Measurements from ENCODE around the gene ANXA5.
A peak's percentile ranks its signal among the peaks of the same experiment; 100 is the strongest.

The ANXA5 gene

DNA sequence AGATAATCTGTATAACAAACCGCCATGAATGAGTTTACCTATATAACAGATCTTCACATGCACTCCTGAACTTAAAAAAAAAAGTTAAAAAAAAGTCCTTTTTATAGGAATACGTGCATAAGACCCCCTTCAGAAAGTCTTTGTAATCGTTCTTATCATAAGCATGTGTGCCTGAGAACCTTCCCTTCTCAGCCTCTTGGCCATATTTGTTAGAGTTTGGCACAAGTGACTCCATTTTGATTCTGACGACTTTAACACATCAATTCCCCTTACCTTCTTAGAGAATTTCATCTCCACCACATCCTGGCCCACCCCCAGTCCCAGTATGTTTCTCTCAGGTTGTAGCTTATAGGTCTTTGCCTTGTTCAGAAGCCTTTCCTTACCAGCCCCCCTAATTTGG, 16.0 kb upstream of the ANXA5 start:
- TF ChIP-seq POLR2AphosphoS5 (IDR thresholded peaks at IDR 0.05; ENCODE audit: low read depth, low read length) = no peak
- TF ChIP-seq, protein P1, sequence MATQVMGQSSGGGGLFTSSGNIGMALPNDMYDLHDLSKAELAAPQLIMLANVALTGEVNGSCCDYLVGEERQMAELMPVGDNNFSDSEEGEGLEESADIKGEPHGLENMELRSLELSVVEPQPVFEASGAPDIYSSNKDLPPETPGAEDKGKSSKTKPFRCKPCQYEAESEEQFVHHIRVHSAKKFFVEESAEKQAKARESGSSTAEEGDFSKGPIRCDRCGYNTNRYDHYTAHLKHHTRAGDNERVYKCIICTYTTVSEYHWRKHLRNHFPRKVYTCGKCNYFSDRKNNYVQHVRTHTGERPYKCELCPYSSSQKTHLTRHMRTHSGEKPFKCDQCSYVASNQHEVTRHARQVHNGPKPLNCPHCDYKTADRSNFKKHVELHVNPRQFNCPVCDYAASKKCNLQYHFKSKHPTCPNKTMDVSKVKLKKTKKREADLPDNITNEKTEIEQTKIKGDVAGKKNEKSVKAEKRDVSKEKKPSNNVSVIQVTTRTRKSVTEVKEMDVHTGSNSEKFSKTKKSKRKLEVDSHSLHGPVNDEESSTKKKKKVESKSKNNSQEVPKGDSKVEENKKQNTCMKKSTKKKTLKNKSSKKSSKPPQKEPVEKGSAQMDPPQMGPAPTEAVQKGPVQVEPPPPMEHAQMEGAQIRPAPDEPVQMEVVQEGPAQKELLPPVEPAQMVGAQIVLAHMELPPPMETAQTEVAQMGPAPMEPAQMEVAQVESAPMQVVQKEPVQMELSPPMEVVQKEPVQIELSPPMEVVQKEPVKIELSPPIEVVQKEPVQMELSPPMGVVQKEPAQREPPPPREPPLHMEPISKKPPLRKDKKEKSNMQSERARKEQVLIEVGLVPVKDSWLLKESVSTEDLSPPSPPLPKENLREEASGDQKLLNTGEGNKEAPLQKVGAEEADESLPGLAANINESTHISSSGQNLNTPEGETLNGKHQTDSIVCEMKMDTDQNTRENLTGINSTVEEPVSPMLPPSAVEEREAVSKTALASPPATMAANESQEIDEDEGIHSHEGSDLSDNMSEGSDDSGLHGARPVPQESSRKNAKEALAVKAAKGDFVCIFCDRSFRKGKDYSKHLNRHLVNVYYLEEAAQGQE (IDR thresholded peaks at IDR 0.05; ENCODE audit: insufficient read depth in 1 of 2, low read depth in 2 of 2, low read length in 2 of 2) = no peak
- TF ChIP-seq FOXP2 (optimal IDR thresholded peaks at IDR 0.05; ENCODE audit: borderline replicate concordance, extremely low read depth, extremely low read length, insufficient read depth) = no peak
- TF ChIP-seq SIN3A (IDR thresholded peaks at IDR 0.05; ENCODE audit: borderline replicate concordance, insufficient read depth, low read length) = no peak
- no peak for TF ChIP-seq TAF1 (IDR thresholded peaks at IDR 0.05; ENCODE audit: borderline replicate concordance, insufficient read depth, low read length)

DNA sequence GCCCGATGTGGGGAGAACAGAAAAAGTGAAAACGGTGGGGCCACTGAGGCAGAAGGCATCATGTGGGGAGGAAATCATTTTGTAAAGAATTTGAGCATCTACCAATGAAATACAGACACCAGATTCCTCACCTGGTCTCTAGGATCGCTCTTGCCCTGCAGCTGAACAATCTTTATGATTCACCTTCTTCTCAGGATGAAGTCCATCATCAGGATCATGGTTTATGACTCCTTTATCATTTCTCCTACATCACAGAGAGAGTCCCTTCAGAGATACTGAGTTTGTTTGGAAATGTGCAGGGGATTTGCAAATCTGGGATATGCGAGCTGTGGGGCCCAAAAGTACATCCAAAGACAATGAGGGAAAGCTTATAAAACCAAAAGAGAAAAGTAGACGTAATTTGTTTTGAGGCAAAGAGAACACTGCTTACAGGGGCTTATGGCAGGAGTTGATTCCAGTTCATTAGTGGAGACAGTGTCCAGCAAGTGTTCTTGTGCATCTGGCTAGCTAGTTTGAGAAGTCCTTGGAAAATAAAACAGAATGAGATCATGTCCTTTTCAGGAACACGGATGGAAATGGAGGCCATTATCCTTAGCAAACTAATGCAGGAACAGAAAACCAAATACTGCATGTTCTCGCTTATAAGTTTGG, 15.3 kb upstream of the ANXA5 start:
- TF ChIP-seq FOXP2 (optimal IDR thresholded peaks at IDR 0.05; ENCODE audit: borderline replicate concordance, extremely low read depth, extremely low read length, insufficient read depth) (no peak), POLR2AphosphoS5 (IDR thresholded peaks at IDR 0.05; ENCODE audit: low read depth, low read length) (no peak), TAF1 (IDR thresholded peaks at IDR 0.05; ENCODE audit: borderline replicate concordance, insufficient read depth, low read length) (no peak), SIN3A (IDR thresholded peaks at IDR 0.05; ENCODE audit: borderline replicate concordance, insufficient read depth, low read length) (no peak)
- TF ChIP-seq, protein P1 (IDR thresholded peaks at IDR 0.05; ENCODE audit: insufficient read depth in 1 of 2, low read depth in 2 of 2, low read length in 2 of 2) = no peak

DNA sequence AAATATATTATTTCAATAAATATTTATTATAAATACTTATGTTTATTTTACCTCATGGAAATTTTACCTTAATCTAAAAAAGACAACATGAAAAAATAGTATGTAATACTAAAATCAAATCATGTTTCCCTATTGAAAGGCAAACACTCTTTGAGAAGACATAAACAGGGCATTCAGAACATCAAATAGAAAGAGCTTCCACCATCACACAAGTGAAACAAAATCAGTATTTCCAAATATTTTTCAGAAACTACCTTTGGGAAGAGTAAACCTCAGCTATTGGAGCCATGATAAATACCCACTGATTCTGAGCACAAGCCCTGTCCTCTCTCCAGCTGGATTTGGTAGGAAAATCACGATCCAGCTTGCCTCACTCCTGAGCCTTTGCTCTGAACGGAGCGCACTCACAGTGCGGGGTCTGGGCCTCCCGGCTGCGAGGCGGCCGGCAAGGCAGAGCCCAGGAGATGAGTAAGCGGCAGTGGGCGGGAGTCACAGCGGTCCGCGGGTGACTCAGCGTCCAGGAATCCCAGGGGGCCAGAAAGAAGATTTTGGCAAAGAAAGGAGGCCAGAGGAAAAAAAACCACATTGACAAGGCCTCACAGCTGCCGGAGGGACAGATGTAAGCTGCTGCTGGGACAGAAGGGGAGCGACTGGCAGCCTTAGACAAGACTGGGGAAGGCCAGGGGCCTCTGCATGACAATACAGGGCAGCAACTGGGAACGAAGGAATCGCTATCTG, 14.7 kb upstream of the ANXA5 start:
- TF ChIP-seq FOXP2 (optimal IDR thresholded peaks at IDR 0.05; ENCODE audit: borderline replicate concordance, extremely low read depth, extremely low read length, insufficient read depth) = no peak
- TF ChIP-seq, protein P1 (IDR thresholded peaks at IDR 0.05; ENCODE audit: insufficient read depth in 1 of 2, low read depth in 2 of 2, low read length in 2 of 2) = peak in 1 of 2 experiments; percentile 43; a peak in 1 of 4 replicates
- no peak; the same call in 1 of the 2 replicates for TF ChIP-seq TAF1 (IDR thresholded peaks at IDR 0.05; ENCODE audit: borderline replicate concordance, insufficient read depth, low read length)
- TF ChIP-seq POLR2AphosphoS5 (IDR thresholded peaks at IDR 0.05; ENCODE audit: low read depth, low read length) = no peak
- TF ChIP-seq SIN3A (IDR thresholded peaks at IDR 0.05; ENCODE audit: borderline replicate concordance, insufficient read depth, low read length) = no peak

DNA sequence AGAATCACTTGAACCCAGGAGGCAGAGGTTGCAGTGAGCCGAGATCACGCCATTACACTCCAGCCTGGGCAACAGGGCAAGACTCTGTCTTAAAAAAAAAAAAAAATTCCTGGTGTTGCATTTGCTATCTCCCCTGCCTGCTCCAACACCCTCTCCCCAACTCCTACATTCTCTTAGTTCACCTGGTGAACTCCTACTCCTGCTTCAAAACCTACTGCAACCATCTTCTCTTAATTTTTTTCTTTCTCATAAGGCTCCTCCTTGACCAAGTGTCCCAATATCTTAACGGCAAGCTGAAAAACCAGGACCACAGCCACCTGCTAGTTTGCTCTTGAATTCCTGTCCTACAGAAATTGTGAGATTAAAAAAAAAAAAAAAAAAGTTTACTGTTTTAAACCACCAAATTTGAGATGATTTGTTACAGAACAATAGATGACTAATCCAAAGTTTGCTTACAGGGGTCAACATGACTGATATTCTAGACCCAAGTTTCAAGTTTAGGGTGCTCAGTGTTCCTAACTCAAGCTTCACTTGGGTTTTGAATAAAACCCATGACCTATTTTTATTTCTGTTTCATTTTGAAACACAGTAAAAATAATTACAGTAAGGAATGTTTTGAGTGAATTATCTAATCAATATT, 13.1 kb upstream of the ANXA5 start:
- TF ChIP-seq POLR2AphosphoS5 (IDR thresholded peaks at IDR 0.05; ENCODE audit: low read depth, low read length) (no peak), FOXP2 (optimal IDR thresholded peaks at IDR 0.05; ENCODE audit: borderline replicate concordance, extremely low read depth, extremely low read length, insufficient read depth) (no peak), SIN3A (IDR thresholded peaks at IDR 0.05; ENCODE audit: borderline replicate concordance, insufficient read depth, low read length) (no peak), TAF1 (IDR thresholded peaks at IDR 0.05; ENCODE audit: borderline replicate concordance, insufficient read depth, low read length) (no peak)
- TF ChIP-seq, protein P1 (IDR thresholded peaks at IDR 0.05; ENCODE audit: insufficient read depth in 1 of 2, low read depth in 2 of 2, low read length in 2 of 2) = no peak
